Loucy (cell line): ENCODE data around the gene ASXL3.

Experiments
- H2AFZ ChIP-seq: fragments of 200-600 bp; sonication (generic); 2 replicates; pipeline ENCODE4 v1.6.0; 2016; ENCODE audit warnings: antibody characterized with exemption, mild to moderate bottlenecking, low read length, moderate library complexity
- H3F3A ChIP-seq: fragments of 200-600 bp; 2 replicates; pipeline ENCODE4 v1.6.0; 2016; ENCODE audit warnings: antibody characterized with exemption, low read depth, mild to moderate bottlenecking
- H3K27me3 ChIP-seq: fragments of 200-600 bp; sonication (generic); 2 replicates; pipeline ENCODE4 v1.6.1; 2014; ENCODE audit warnings: low read length, mild to moderate bottlenecking; ENCODE audit not compliant: insufficient read depth, poor library complexity, severe bottlenecking
- H3K36me3 ChIP-seq: fragments of 200-600 bp; sonication (generic); 2 replicates; pipeline ENCODE4 v1.6.1; 2016; ENCODE audit warnings: low read length; ENCODE audit not compliant: insufficient read depth
- H3K4me1 ChIP-seq: fragments of 200-600 bp; sonication (generic); 2 replicates; pipeline ENCODE4 v1.5.1; 2014; ENCODE audit warnings: low read length, mild to moderate bottlenecking; ENCODE audit not compliant: insufficient read depth, poor library complexity, severe bottlenecking
- H3K4me2 ChIP-seq: fragments of 200-600 bp; sonication (generic); 2 replicates; pipeline ENCODE4 v1.6.0; 2014; ENCODE audit warnings: antibody characterized with exemption, low read length, low read depth, mild to moderate bottlenecking; ENCODE audit not compliant: poor library complexity, severe bottlenecking
- H3K4me3 ChIP-seq: fragments of 200-600 bp; sonication (generic); 2 replicates; pipeline ENCODE4 v1.5.1; 2014; ENCODE audit warnings: low read length, mild to moderate bottlenecking, mixed read lengths; ENCODE audit not compliant: poor library complexity, severe bottlenecking
- H3K79me2 ChIP-seq: fragments of 200-600 bp; sonication (generic); 2 replicates; pipeline ENCODE4 v1.6.1; 2014; ENCODE audit warnings: low read length; ENCODE audit not compliant: insufficient read depth
- H3K9ac ChIP-seq: fragments of 200-600 bp; sonication (generic); 2 replicates; pipeline ENCODE4 v1.6.0; 2014; ENCODE audit warnings: mild to moderate bottlenecking, low read depth, low read length, moderate library complexity; ENCODE audit not compliant: poor library complexity, severe bottlenecking
- H3K9me2 ChIP-seq: fragments of 200-600 bp; sonication (generic); replicated peaks from 2 replicates; pipeline ENCODE4 v1.6.1; 2016; ENCODE audit warnings: low read depth, low read length, mixed read lengths
- H3K9me3 ChIP-seq: fragments of 200-600 bp; sonication (generic); 2 replicates; pipeline ENCODE4 v1.6.1; 2014; ENCODE audit warnings: mild to moderate bottlenecking, antibody characterized with exemption, low read length, low read depth; ENCODE audit not compliant: insufficient read depth
- H4K20me1 ChIP-seq: fragments of 200-600 bp; sonication (generic); 2 replicates; pipeline ENCODE4 v1.6.0; 2014; ENCODE audit warnings: antibody characterized with exemption, low read length, mild to moderate bottlenecking; ENCODE audit not compliant: insufficient read depth, poor library complexity, severe bottlenecking
- EZH2phosphoT487 ChIP-seq: fragments of 200-600 bp; IDR thresholded peaks from 2 replicates; pipeline ENCODE4 v1.6.1; 2018; ENCODE audit warnings: antibody characterized with exemption, mild to moderate bottlenecking, moderate library complexity, borderline replicate concordance
- TF ChIP-seq, protein P1 (sequence below): fragments of 200-600 bp; sonication (generic); conservative IDR thresholded peaks from 2 replicates; pipeline ENCODE4 v1.5.1; 2014; ENCODE audit warnings: mild to moderate bottlenecking, antibody characterized with exemption, low read length

ASXL3 gene

DNA sequence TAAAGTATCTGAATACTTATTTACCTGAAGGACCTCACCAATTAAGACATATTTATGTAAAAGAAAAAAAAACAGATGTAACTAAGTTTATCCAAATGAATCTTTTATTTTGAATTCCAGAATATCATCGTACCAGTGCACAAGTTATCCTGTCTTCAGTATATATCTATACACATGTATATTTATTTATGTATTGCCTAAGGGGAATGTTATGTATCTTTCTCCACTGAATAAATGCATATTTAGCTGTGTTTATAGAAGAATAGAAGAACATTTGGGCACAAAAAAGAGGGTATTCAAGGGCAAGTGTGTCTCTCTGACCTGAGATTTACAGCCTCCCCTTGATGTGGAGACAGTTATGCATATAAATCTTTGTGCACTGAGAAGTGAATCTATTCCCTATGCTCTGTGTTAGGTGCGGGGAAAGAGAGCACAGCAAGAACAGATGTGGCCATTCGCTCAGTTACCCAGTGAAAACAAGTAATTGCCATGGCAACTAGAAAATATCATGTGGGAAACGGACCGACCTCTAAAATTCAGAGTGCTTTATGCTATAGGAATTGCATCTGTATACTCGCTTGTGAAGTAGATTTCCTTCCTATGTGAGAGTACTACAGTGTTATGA lies 39.5 kb upstream of the ASXL3 start:
- H3K79me2 ChIP-seq, result no peaks in the 10 kb centered on the region
- no peak overlapping the region for H2AFZ ChIP-seq
- H3K4me3 ChIP-seq, result no peak overlapping the region
- no peaks in the 10 kb centered on the region for H4K20me1 ChIP-seq
- H3K4me2 ChIP-seq, result no peak overlapping the region
- H3K9me2 ChIP-seq, result no peaks in the 10 kb centered on the region
- H3F3A ChIP-seq, result 0 out of 2 replicates have a peak, but pooled peaks cover 3% of the 10 kb centered on the region
- no peaks in the 10 kb centered on the region for H3K27me3 ChIP-seq
- peaks cover 33% of the 10 kb centered on the region for H3K4me1 ChIP-seq
- TF ChIP-seq, protein P1, sequence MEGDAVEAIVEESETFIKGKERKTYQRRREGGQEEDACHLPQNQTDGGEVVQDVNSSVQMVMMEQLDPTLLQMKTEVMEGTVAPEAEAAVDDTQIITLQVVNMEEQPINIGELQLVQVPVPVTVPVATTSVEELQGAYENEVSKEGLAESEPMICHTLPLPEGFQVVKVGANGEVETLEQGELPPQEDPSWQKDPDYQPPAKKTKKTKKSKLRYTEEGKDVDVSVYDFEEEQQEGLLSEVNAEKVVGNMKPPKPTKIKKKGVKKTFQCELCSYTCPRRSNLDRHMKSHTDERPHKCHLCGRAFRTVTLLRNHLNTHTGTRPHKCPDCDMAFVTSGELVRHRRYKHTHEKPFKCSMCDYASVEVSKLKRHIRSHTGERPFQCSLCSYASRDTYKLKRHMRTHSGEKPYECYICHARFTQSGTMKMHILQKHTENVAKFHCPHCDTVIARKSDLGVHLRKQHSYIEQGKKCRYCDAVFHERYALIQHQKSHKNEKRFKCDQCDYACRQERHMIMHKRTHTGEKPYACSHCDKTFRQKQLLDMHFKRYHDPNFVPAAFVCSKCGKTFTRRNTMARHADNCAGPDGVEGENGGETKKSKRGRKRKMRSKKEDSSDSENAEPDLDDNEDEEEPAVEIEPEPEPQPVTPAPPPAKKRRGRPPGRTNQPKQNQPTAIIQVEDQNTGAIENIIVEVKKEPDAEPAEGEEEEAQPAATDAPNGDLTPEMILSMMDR, result no peak
- TF ChIP-seq EZH2phosphoT487, result no peak
- H3K36me3 ChIP-seq, result no peaks in the 10 kb centered on the region
- no peak overlapping the region for H3K9ac ChIP-seq
- no peaks in the 10 kb centered on the region for H3K9me3 ChIP-seq

DNA sequence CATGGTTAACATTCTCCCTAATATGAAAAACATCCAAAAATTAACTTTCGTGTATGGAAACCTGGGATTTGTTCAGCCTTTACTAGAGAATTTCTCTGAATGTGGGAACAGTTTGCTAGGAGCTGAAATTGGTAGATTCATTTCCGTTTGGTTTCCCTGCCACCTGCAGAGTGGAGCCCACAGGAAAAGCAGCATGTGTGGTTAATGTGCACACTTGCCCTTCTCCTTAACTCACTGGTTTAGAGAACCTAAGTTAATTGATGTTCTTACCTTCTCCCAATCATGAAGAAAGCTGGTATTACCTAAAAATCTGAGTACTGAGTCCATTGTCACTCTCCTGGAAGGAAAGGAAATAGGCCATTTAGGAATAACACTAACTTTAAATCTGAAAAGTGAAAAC lies 37.6 kb upstream of the ASXL3 start:
- Histone ChIP-seq H3K9ac (peak overlapping the region; percentile 21), H4K20me1 (no peaks in the 10 kb centered on the region), H3K36me3 (no peaks in the 10 kb centered on the region), H3K4me3 (peak overlapping the region; percentile 36), H3K9me2 (no peaks in the 10 kb centered on the region), H3F3A (peaks cover 3% of the 10 kb centered on the region; the same call in 1 of the 2 replicates), H3K4me2 (peak overlapping the region; percentile 49), H3K79me2 (no peaks in the 10 kb centered on the region), H3K27me3 (no peaks in the 10 kb centered on the region), H2AFZ (no peak overlapping the region), H3K9me3 (no peaks in the 10 kb centered on the region), H3K4me1 (peaks cover 45% of the 10 kb centered on the region)
- TF ChIP-seq, protein P1, result no peak
- TF ChIP-seq EZH2phosphoT487, result no peak

DNA sequence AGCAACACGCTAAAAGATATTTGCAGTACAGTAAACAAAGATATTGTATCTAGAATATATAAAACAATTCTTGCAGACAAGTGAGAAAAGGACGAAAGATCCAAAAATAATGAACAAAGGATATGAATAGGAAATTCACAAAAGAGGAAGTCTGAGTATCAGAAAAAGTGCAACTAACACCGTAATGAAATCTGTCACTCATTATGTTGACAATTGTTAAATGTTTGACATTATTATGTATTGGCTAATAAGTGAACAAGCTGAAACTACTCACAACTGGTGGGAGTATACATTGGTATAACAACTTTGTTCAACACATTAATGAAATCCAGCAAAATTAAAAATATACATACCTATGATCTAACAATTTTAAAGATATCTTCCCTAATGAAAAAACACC lies 36.7 kb upstream of the ASXL3 start:
- H3K9ac ChIP-seq, result no peak overlapping the region
- H2AFZ ChIP-seq, result no peak overlapping the region
- H3F3A ChIP-seq, result peaks cover 3% of the 10 kb centered on the region; the same call in 1 of the 2 replicates
- H3K4me2 ChIP-seq, result no peak overlapping the region
- no peaks in the 10 kb centered on the region for H3K79me2 ChIP-seq
- no peaks in the 10 kb centered on the region for H3K36me3 ChIP-seq
- H4K20me1 ChIP-seq, result no peaks in the 10 kb centered on the region
- TF ChIP-seq, protein P1, result no peak
- TF ChIP-seq EZH2phosphoT487, result no peak
- peaks cover 45% of the 10 kb centered on the region for H3K4me1 ChIP-seq
- H3K4me3 ChIP-seq, result no peak overlapping the region
- no peaks in the 10 kb centered on the region for H3K9me3 ChIP-seq
- no peaks in the 10 kb centered on the region for H3K9me2 ChIP-seq
- H3K27me3 ChIP-seq, result no peaks in the 10 kb centered on the region
